Neutrophil (primary cell): Measurements from ENCODE around the gene TMED6.

Source experiments
- H3K27ac ChIP-seq: fragments of 200-600 bp; sonication (generic); 2 replicates; pipeline ENCODE4 v1.5.1; 2016; ENCODE audit warnings: mild to moderate bottlenecking, moderate library complexity
- H3K27me3 ChIP-seq: fragments of 200-600 bp; sonication (generic); 2 replicates; pipeline ENCODE4 v1.6.0; 2016; ENCODE audit warnings: mild to moderate bottlenecking
- H3K36me3 ChIP-seq: fragments of 200-600 bp; sonication (generic); 2 replicates; pipeline ENCODE4 v1.5.1; 2017
- H3K4me1 ChIP-seq, 2 experiments: fragments of 200-600 bp in 1 of 2; sonication (generic) in 1 of 2; 1 replicate in 1 of 2; 2 replicates in 1 of 2; pipeline versions ENCODE4 v1.5.1 to v1.6.1; 2013 to 2016; ENCODE audit warnings: low read depth in 1 of 2, low read length in 1 of 2, mild to moderate bottlenecking in 1 of 2, moderate library complexity in 1 of 2; ENCODE audit not compliant: control insufficient read depth in 1 of 2, insufficient read depth in 1 of 2
- H3K4me3 ChIP-seq, 2 experiments: fragments of 200-600 bp in 1 of 2; sonication (generic) in 1 of 2; 1 replicate in 1 of 2; 2 replicates in 1 of 2; pipeline ENCODE4 v1.5.1; 2013 to 2016; ENCODE audit warnings: low read depth in 1 of 2, low read length in 1 of 2, mild to moderate bottlenecking in 1 of 2, moderate library complexity in 1 of 2
- H3K9me3 ChIP-seq: fragments of 200-600 bp; sonication (generic); 2 replicates; pipeline ENCODE4 v1.5.1; 2016
- TF ChIP-seq, protein P1 (sequence below): fragments of 200-600 bp; sonication (generic); IDR thresholded peaks from 2 replicates; pipeline ENCODE4 v1.5.1; 2016; ENCODE audit warnings: antibody characterized with exemption

The TMED6 gene

DNA sequence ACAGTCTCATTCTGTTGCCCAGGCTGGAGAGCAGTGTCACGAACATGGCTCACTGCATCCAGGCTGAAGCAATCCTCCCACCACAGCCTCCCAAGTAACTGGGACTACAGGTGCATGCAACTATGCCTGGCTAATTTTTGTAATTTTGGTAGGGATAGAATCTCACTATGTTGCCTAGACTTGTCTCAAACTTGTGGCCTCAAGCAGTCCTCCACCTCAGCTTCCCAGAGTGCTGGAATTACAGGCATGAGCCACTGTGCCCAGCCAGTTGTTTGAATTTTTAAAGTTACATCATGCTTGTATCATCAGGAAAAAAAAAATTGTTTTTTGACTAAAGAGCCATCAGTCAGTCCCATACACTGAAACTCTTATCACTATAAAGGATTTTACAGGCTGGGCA lies 57.5 kb downstream of the TMED6 start:
- Histone ChIP-seq H3K4me1 (peaks cover 12 to 13% of the 10 kb centered on the region in 2 experiments), H3K9me3 (no peaks in the 10 kb centered on the region), H3K36me3 (no peaks in the 10 kb centered on the region), H3K27ac (no peak overlapping the region), H3K27me3 (no peaks in the 10 kb centered on the region), H3K4me3 (no peak overlapping the region)
- TF ChIP-seq, protein P1, sequence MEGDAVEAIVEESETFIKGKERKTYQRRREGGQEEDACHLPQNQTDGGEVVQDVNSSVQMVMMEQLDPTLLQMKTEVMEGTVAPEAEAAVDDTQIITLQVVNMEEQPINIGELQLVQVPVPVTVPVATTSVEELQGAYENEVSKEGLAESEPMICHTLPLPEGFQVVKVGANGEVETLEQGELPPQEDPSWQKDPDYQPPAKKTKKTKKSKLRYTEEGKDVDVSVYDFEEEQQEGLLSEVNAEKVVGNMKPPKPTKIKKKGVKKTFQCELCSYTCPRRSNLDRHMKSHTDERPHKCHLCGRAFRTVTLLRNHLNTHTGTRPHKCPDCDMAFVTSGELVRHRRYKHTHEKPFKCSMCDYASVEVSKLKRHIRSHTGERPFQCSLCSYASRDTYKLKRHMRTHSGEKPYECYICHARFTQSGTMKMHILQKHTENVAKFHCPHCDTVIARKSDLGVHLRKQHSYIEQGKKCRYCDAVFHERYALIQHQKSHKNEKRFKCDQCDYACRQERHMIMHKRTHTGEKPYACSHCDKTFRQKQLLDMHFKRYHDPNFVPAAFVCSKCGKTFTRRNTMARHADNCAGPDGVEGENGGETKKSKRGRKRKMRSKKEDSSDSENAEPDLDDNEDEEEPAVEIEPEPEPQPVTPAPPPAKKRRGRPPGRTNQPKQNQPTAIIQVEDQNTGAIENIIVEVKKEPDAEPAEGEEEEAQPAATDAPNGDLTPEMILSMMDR, result no peak

DNA sequence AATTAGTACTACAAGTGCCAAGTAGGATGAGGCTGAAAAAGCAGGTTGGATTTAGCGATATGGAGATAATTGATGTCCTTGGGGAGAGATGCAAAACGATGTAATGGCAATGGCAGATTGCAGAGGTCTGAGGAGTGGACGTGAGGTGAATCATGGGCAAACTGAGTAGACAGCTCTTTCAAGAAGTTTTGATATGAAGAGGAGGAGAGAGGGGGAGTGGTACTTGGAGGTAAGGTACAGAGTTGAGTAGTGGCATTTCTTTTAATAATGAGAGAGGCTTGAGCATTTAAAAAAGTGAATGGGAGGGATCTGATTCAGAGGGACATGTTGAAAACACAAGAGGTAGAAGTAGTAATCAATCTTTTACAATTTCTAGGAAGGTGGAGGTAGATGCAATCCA lies 58.2 kb downstream of the TMED6 start:
- Histone ChIP-seq H3K4me1 (peaks cover 6% of the 10 kb centered on the region in 2 experiments), H3K4me3 (no peak overlapping the region), H3K27me3 (no peaks in the 10 kb centered on the region), H3K36me3 (no peaks in the 10 kb centered on the region), H3K27ac (no peak overlapping the region), H3K9me3 (no peaks in the 10 kb centered on the region)
- TF ChIP-seq, protein P1, result no peak
